ELF-1 (cell line): ENCODE results near the gene PPP2R2C.
A peak's percentile ranks its signal among the peaks of the same experiment; 100 is the strongest.

Source experiments
- DNase-seq: peaks from one replicate; pipeline ENCODE4 v3.0.0-alpha.2; 2016; ENCODE audit warnings: low read depth, low spot score

Gene PPP2R2C

GRCh38 chr4:6367371-6367851 lies 105.0 kb downstream of the PPP2R2C start:
- peak; percentile 61 for DNase-seq

DNA sequence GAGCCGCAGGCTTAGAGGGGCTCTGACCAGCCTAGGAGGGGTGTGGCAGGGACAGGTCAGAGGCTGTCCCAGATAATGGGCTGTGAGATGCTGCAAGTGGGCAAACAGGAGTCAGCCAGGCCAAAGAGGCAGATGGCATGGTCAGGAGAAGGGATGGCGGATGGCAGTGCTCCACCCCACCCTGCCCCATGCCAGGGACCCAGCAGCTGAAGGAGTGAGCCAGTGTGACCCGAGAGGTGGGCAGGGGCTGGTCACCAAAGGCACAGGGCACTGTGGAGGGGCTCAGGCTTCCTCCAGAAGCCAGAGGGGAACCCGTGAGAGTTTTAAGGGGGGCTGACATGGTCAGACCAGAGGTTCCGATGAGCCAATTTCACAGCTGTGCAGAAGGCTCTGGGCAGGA lies 105.8 kb downstream of the PPP2R2C start:
- no peak for DNase-seq

DNA sequence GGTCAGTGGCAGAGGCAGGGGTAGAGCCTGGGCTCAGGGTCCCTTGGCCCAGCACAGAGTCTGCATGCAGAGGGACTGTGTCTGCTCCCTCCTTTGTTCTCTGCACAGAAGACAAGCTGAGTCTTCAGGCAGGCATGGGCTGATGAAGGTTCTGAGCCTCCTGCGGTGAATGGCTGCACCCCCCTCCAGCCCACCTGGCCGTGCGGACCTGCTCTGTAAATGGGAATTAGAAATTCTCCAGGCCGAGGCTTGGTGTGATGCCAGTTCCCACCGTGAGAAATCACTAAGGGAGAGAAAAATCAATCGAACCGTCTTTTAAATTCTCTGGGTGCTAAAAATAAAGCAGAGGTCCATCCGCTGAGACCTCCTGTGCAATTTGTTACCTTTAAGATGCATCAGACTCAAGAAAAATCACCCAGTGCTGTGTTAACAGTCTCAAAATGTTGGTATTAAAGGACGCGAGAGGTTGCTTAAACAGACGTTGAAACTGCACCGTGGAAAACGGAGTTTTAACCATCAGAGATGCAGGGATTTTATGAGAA lies 106.8 kb downstream of the PPP2R2C start:
- no peak for DNase-seq

DNA sequence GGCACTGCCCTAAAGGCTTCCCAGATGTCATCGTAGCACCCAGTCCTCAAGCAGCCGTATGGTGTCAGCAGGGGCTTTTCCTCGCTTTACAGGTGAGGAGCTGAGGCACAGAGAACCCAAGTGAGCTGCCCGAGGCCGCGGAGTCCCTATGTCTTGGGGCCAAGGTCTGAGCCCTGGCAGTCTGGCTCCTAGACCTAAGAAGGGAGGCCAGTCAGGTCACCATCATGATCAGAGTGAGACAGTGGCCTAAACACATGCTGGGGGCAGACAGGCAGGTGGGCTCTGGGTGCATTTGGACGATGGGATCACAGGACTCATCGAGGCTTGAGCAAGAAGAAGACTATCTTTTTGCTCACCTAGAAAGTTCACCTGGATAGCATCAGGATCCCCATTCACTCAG lies 107.8 kb downstream of the PPP2R2C start:
- no peak for DNase-seq

DNA sequence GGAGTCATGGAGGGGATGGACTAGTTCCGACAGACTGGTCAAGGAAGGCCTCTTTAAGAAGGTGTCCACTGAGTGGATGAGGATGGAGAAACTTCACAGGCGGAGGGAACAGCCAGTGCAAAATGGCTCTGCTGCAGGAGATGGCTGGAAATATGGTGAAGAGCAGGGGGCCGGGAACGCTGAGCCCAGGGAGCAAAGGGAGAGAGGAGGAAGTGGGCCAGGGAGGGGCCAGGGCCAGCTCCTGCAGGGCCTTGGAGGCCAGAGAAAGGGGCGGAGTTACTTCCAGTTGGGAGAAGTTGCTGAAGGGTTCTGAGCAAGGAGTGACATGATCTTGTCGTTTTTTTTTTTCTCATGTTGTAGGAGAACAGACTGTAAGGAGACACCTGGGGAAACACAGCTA lies 108.3 kb downstream of the PPP2R2C start:
- DNase-seq = no peak

DNA sequence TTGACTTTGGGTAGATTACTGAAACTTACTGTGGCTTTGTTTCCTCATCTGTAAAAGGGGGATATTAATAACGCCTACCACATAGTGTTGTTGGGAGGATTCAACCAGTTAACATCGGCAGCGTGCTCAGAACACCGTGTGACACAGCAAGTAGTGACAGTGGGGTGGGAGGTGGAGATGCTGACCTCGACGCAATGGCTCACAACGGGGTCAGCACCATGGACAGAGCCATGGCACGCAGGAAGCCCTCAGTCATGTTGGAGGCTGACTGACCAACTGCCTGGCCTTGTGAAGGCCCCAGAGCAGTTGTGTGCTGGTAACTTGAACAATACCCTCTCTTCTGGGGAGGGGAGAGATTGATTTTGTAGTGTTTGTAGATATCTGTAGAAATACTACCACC lies 109.5 kb downstream of the PPP2R2C start:
- peak; percentile 76 for DNase-seq

GRCh38 chr4:6362243-6362885 lies 110.0 kb downstream of the PPP2R2C start:
- peak; percentile 37 for DNase-seq

DNA sequence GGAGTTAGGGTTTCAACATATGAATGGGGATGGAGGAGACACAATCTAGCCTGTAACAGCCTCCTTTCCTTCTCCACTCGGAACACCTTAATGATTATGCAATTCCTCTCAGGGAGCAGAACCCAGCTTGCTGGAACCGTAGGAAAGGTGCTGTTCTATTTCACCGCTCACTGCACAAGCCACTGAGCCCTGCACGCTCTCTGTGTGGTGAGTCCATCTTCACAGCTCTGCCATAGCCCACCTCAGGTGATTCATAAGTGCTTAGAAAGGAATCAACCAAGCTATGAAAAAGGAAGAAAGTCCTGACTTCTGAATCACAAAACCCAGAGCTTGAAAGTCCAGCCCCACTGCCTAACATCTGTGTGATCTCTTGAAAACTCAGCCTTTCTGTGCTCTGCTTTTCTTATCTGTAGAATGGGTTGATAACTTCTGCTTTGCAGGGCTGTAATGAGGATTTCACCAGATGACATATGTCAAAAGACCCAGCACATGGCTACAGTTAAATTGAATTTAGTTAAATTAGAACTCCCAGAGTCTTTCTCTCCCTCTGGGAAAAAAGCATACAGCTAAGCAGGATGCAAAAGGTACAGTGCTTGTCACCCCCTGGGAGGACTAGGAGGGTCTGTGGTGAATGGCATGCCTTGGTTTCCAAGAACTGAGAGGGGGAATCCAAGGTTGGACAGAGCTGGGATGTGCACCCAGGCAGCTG lies 111.2 kb downstream of the PPP2R2C start:
- no peak for DNase-seq

DNA sequence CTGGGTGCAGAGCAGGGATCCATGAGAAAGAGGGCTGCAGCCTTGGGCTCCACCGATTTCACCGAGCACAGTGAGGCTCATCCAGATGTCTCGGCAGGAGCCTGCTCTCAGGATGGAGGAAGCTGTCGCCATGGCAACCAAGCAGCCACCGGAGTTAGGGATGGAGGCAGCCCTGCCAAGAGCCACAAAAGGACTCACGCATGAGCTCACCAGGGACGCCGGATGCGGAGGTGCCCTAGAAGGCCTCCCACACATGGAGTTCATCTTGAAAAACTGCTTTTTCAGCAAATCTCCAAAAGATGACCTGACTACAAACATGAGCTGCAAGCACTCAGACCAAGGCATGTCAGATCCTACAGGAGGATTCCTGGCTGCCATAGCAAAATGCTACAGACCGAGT lies 112.0 kb downstream of the PPP2R2C start:
- no peak for DNase-seq

GRCh38 chr4:6359536-6360308 lies 112.7 kb downstream of the PPP2R2C start:
- DNase-seq = no peak

GRCh38 chr4:6357476-6357875 lies 114.9 kb downstream of the PPP2R2C start:
- no peak for DNase-seq

- no peak for DNase-seq
Measured at GRCh38 chr4:6356076-6356560, 116.3 kb downstream of the PPP2R2C start.

GRCh38 chr4:6355052-6355451 lies 117.4 kb downstream of the PPP2R2C start:
- no peak for DNase-seq

- no peak for DNase-seq
Measured at GRCh38 chr4:6354626-6355025, 117.8 kb downstream of the PPP2R2C start.

DNA sequence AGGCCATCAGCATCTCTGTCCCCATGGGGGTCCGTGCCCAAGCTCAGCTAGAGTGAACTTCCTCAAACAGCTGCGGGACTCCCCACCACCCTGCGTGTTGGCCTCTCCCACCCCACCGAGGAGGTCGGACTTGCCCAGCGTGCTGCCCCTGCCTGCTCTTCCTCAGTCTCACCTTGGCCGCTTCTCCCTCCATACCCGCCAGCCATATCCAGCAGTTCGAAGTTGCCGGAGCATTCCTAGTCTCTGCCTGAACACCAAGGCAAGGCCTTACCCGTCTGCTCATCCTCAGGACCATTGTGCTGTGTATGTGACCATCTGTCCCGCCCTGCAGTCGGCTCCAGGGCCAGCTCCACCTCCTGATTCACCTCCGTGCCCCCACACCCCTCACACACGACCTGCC lies 118.3 kb downstream of the PPP2R2C start:
- DNase-seq = no peak

- no peak for DNase-seq
Measured at GRCh38 chr4:6352031-6352692, 120.3 kb downstream of the PPP2R2C start.

DNA sequence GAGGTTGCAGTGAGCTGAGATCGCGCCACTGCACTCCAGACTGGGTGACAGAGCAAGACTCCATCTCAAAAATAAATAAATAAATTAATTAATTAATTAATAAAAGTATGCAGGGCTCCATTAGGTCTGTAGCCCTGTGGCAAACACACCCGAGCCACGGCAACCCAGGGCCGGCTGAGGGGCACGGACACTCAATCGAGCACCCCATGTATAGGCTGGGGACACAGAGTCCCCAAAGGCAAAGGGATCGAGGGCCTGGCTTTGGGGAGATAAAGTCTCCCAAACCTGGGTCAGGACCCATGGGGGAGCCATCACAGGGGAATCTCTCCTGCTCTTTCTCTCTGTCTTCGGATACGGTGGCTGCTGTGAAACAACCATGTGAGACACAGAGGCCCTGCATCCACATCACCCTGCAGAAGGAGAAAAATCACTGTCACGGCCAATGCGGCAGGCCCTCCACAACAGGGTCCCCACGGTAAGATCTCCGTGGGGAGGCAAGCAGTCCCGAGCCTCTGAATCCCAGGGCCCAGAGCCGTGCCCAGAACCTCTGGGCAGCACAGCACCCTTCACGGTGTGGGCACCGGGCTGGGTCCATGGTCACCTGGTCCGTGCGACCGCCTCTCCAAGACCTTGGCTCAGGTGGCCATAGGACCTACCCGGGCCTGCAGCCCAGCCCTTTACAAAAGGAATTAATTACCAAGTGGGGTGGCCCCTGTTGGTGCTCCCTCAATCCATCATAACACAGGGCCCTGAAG lies 121.0 kb downstream of the PPP2R2C start:
- DNase-seq = no peak

GRCh38 chr4:6350646-6351045 lies 121.8 kb downstream of the PPP2R2C start:
- no peak for DNase-seq

- no peak for DNase-seq
Measured at GRCh38 chr4:6349896-6350603, 122.4 kb downstream of the PPP2R2C start.

DNA sequence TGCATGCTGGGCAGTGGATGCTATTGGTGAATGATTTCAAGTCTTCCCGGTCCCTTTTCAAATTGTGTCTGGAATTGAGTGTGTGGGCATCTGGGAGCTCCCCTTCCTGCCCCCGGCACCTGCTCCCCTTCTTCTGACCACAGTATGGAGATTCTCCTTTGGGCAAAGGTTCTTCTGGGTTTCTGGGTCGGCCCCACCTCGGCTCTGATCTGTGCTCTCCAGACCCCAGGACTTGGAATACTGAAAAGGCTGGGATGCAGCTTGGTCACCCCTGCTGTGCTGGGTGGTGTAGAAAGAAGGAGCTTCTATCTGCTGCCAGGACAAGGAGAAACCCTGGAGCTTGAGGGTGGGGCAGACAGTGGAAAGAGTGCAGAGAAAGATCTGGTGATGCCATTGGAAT lies 124.0 kb downstream of the PPP2R2C start:
- DNase-seq = no peak
